Cerebellar nuclear complex (tissue), 1 donor: ENCODE data around the gene ZNF253.
"Not testable (repeated sequence)": the region's sequence is repeated elsewhere in the genome, so short reads cannot be mapped to it uniquely, and the experiment has no call there.

ENCODE experiments used
- DNase-seq, 2 experiments: peaks; one replicate each; lab custom pipeline; 2025; lab: John Stamatoyannopoulos, UW

Gene ZNF253

DNA sequence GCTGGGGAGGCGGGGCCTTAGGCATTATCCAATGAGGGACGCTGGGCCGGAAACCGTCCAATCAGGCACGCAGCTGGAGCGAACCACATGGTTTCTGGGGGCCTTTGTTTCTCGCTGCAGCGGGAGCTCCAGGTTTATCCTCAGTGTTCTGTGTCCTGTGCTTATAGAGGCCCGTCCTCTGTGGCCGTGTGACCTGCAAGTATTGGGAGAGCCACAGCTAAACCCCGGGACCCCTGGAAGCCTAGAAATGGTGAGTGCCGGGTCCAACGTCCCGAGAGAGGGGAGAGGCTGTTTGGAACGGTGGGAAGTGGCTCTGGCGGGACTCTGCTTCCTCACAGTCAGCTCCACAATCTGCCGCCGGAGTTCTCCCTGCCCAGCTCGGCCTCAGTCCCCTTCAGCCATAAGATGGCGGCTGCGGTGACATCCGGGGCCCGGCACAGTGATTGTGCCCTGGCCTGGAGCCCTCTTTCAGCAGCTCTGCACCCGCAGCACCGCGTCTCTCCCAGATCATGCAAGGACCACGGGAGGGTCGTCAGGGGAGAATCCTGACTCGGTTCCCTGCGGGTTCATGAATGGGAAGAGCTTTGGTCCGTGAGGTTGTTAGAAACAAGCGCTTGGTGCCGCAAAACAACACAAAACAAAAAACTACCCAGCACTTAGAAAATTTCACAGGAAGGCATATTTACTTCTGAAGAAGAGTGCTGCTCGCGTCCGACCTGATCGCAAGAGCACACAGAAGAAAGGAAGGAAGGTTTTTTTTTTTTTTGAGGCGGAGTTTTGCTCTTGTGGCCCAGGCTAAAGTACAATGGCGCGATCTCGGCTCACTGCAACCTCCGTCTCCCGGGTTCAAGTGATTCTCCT, at the start of gene ZNF253:
Gene ZNF253, plus strand, starts transcription at position 133 of the 861 bp plus-strand sequence. Its CDS starts 115 bp downstream, at position 248.
- DNase-seq = peak; percentile 77 to 95

DNA sequence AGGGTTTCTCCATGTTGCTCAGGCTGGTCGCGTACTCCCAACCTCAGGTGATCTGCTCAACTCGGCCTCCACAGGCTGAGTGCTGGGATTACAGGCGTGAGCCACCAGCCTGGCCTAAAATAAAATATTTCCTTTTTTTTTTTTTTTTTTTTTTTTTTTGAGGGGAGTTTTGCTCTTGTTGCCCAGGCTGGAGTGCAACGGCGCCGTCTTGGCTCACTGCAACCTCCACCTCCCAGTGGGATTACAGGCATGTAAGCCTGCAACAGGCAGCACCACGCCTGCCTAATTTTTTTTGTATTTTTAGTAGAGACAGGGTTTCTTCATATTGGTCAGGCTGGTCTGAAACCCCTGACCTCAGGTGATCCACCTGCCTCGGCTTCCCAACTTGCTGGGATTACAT, 49.0 kb upstream of the ZNF253 start:
- no peak for DNase-seq

DNA sequence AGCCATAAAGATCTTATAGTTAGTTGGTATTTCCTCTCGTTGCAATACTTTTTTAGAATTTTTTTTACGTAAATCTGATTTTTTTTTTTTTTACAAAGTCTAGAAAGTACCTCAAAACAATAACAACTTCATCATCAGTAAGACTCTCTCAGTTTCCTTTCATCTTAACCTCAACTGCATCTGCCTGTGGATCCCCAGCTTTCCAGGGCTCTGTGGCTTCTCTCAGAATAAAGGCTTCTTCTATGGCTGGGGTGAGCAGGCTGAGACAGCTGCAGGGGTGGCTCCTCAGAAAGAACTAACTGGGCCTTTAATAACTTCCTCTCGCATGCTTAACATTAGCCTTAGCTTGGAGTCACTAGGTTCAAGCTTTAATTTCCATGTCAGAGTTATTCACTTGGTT, 48.3 kb upstream of the ZNF253 start:
- DNase-seq = no peak

DNA sequence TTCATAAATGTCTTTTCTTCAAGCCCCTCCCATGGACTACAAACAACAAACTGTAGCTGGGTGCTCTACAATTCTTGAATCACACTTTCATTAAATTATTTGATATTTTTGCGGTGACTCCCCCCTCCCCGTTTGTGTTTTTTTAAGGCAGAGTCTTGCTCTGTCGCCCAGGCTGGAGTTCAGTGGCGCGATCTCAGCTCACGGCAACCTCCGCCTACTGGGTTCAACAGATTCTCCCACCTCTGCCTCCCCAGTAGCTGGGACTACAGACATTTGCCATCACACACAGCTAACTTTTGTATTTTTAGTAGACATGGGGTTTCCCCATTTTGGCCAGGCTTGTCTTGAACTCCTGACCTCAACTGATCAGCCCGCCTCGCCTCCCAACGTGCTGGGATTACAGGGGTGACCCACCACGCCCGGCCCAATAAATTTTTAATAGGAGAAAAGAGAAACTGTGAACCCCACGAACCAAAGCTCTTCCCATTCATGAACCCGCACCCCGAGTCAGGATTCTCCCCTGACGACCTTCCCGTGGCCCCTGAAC, 44.8 kb upstream of the ZNF253 start:
- DNase-seq = no peak

DNA sequence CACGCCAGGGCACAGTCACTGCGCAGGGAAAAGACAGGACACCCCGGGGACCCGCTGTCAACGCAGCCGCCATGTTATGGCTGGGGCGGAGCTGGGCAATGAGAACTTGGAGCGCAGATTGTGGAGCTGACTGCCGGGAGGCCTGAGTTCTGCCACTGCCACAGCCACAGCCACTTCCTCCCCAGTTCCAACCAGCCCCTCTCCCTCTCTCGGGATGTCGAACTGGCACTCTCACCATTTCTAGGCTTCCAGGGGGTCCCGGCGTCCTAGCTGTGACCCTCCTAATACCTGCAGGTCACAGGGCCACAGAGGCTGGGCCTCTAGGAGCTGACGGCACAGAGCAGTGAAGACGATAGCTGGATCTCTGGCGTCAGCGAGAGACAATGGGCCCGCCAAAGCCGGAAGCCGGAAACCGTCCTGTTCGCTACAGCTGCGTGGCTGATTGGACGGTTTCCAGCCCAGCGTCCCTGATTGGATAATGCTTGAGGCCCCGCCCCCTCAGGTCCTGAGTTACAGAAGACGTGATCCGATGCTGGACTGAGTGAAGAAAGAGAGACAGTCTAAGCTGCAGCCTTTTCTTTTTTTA, 44.2 kb upstream of the ZNF253 start, which contains the start of gene ZNF506:
Gene ZNF506, minus strand, starts transcription at position 385 of the 586 bp plus-strand sequence. Its CDS starts 147 bp downstream, at position 238.
- DNase-seq = peak; percentile 63 to 70

DNA sequence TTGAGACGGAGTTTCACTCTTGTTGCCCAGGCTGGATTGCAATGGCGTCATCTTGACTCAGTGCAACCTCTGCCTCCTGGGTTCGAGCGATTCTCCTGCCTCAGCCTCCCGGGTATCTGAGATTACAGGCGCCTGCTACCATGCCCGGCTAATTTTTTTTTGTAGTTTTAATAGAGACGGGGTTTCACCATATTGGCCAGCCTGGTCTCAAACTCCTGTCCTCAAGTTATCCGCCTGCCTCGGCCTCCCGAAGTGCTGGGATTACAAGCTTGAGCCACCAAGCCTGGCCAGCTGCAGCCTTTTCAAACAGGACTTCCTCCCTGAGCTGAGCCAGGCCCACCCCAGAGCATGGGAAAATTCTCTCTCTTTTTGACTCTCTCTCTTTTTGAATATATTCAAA, 43.7 kb upstream of the ZNF253 start:
- not testable (repeated sequence) for DNase-seq

DNA sequence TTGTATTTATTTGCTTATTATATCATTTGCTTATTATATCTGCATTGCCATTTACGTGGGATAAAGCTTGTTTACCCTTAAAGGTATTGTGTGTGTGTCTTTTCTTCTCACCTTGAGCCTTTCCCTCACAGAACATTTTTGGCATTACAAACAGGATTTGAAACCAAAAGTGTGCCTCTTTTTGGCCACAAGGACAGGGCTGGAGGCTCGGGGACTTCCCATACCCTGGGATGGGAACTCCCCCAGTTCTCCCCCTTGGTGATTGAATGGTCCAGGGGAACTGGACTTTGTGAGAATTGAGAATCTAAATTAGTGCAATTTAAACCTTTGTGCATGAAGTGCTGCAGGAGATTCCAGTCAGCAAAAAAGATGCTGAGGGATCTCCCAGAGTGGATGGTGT, 41.8 kb upstream of the ZNF253 start:
- DNase-seq = no peak

DNA sequence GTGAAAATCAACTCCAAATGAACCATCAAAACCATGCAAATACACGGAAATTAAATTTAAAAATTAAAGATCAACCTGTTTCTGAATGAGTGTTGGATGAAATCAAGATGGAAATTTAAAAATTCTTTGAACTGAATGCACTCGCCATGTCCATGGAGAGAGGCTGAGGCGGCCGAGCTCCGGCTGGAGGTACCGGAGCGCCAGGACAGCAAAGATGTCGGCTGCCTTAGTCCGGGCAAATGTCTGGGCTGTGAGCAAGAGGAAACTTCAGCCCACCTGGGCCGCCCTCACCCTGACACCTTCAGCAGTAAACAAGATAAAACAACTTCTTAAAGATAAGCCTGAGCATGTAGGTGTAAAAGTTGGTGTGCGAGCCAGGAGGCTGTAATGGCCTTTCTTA, 38.8 kb upstream of the ZNF253 start:
- no peak for DNase-seq

DNA sequence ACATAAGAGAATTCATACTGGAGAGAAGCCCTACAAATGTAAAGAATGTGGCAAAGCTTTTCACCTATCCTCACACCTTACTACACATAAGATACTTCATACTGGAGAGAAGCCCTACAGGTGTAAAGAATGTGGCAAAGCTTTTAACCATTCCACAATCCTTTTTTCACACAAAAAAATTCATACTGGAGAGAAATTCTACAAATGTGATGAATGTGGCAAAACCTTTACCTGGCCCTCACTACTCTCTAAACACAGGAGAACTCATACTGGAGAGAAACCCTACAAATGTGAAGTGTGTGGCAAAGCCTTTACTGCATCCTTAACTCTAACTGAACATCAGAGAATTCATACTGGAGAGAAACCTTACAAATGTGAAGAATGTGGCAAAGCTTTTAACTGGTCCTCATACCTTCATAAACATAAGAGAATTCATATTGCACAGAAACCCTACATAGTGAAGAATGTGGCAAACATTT, 30.1 kb upstream of the ZNF253 start:
- DNase-seq = no peak

DNA sequence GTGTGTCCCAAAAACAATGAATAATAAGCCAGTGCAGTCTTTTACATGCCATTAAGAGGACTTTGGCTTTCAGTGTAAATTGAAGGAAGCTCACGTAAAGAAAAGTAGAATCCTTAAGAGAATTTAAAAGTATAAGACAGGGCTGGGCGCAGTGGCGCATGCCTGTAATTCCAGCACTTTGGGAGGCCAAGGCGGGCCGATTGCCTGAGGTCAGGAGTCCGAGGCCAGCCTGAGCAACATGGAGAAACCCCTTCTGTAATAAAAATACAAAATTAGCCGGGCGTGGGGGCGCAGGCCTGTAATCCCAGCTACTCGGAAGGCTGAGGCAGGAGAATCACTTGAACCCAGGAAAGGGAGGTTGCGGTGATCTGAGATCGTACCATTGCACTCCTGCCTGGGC, 17.9 kb upstream of the ZNF253 start:
- no peak for DNase-seq

DNA sequence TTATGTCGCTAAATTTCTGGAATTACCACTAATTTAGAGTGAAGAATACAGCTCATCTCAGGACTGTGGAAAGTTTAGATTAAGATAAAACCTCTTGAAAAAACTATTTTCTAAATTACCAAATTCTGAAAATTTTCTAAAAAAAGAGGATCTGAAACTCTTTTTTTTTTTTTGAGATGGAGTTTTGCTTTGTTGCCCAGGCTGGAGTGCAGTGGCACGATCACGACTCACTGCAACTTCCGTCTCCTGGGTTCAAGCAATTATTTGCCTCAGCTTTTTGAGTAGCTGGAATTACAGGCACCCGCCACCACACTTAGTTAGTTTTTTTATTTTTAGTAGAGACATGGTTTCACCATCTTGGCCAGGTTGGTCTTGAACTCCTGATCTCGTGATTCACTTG, 16.6 kb upstream of the ZNF253 start:
- no peak for DNase-seq

DNA sequence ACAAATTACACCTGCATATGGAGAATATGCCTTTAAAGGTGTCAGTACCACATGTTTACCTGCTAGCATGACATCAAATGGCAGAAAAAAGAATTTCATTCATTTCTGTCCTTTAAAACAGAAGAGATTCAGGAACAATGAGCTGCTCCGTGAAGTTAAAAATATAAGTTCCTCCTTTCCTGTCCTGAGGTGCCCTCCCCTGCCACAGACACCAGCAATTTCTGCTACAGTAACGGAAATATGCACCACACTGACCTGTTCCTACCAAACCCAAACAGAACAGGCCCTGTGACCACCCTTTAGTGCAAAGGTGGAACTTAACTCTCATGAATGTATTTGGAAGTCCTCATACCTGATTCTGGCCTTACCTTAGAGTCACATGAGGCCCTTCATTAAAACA, 13.9 kb upstream of the ZNF253 start:
- DNase-seq = not testable (repeated sequence)

DNA sequence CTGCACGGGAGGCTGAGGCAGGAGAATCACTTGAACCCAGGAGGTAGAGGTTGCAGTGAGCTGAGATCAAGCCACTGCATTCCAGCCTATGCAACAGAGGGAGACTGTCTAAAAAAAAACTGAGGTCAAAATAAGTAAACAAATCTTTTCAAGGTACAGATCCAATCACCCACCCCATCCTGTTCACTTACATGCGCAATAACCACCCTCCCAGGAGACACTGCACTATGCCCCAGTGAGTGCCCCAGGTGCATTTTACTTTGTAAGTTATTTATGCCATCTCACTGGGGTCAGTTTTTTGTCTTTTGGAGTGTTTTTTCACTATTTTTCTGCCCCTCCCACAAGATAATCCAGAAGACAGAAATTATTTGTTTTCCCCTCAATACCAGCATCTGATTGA, 6.9 kb upstream of the ZNF253 start:
- no peak for DNase-seq

DNA sequence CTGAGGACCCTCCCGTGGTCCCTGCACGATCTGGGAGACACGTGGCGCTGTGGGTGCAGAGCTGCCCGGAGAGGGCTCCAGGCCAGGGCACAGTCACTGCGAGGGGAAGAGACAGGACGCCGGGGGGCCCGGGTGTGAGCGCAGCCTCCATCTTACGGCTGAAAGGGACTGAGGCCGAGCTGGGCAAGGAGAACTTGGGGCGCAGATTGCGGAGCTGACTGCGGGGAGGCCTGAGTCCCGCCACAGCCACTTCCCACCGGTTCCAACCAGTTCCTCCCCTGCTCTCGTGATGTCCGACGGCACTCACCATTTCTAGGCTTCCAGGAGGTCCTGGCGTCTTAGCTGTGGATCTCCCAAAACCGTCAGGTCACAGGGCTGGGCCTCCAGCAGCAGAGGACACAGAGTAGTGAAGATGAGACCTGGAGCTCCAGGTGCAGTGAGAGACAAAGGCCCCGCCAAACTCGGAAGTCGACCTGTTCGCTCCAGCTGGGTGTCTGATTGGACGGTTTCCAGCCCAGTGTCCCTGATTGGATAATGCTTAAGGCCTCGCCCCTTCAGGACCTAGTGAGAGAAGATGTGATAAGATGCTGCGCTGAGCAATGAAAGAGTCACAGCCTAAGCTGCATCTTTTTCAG, 4.8 kb upstream of the ZNF253 start:
- no peak for DNase-seq

DNA sequence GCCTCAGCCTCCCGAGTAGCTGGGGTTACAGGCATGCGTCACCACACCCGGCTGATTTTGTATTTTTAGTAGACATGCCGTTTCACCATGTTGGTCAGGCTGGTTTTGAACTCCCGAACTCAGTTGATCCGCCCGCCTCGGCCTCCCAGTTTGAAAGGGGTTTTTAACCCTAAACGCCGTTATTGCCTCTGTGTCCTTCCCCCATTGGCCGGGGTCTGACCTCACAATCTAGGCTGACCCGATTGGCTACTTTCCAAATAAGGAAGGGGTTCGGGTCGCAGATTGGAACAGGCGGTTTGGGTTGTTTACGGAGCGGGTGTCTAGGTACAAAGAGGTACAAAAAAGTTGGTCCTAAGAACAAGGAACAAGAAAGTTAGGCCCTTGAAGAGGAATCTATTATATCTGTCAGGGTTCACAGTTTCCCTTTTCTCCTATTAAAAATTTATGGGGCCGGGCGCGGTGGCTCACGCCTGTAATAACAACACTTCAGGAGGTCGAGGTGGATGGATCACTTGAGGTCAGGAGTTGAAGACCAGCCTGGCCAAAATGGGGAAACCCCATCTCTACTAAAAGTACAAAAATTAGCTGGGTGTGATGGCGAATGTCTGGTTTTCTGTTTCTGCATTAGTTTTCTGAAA, 1.0 kb downstream of the ZNF253 start:
- no peak for DNase-seq

DNA sequence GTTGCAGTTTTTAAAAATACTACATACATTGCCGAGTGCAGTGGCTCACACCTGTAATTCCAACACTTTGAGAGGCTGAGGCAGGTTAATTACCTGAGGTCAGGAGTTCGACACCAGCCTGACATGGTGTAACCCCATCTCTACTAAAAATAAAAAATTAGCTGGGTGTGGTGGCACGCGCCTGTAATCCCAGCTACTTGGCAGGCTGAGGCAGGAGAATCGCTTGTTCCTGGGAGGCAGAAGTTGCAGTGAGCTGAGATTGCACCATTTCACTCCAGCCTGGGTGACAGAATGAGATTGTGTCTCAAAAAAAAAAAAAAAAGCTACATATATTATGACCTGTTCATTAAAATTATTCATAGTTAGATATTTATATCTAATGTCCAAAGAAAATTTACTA, 4.4 kb downstream of the ZNF253 start:
- not testable (repeated sequence) for DNase-seq

DNA sequence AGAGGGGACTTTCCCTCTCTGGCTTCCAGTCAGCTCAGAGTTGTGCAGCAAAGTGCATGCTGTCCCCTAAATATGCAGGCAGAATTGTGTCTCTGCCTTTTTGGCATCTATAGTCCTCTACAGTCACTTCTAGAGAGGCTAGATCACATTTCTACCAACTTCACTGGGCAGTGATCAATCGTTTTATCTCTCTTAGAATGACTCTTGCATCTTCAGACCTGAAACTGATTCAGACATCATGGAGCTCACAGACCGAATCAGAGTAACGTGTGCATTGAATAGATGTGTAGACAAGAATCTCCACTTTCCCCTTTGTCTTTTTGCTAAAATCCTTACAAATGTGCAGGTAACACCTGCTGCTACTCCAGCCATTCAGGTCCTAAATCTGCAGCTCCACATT, 6.2 kb downstream of the ZNF253 start:
- DNase-seq = no peak

DNA sequence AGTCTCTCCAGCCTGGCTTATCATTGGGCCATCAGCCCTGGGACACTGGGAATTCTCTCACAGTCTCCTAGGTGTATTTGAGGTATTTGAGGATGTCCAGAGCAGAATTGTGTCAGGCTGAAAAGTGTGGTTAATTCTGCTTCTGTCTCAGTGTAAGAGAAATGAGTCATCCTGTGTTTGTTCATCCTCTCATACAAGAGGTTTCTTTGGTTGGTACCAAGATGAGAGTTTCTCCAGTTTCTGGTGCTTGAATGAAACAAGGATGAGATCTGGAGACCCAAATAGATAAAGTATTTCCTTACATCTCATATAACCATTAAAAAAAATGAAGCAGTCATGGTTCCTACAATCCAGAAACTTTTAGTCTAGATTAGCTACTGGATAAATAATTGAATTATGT, 7.7 kb downstream of the ZNF253 start:
- no peak for DNase-seq

DNA sequence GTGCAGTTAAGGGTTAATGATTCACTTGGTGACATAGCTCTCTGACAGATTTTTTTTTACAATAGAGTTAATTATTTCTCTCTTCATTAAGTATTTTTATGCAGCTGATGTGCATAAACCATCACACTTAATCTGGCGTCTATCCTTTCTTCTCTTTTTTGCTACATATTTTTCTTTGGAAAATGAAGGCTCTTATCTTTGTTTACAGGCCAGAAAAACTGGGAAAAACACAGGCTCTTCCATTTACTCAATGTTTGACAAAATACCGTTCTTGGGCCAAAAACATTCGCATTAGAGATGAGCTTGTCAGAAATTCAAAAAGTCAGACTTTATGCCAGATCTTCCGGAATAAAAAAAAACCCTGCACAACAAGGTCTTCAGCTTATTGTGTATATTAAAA, 12.0 kb downstream of the ZNF253 start:
- DNase-seq = no peak

DNA sequence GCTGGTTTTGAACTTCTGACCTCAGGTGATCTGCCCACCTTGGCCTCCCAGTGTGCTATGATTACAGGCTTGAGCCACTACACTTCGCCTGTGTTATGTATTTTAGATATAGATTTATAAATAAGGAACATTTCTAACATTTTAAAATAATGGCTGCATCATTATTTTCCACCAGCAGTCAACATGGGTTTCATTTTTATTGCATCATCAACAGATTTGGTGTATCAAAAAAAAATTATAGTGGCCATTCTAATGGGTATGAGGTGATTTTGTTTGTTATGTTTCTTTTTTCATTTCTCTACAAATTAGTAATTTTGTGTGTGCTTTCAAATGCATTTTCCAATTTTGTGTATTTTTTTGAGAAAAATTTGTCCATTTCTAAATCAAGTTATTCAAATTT, 18.9 kb downstream of the ZNF253 start:
- no peak for DNase-seq

DNA sequence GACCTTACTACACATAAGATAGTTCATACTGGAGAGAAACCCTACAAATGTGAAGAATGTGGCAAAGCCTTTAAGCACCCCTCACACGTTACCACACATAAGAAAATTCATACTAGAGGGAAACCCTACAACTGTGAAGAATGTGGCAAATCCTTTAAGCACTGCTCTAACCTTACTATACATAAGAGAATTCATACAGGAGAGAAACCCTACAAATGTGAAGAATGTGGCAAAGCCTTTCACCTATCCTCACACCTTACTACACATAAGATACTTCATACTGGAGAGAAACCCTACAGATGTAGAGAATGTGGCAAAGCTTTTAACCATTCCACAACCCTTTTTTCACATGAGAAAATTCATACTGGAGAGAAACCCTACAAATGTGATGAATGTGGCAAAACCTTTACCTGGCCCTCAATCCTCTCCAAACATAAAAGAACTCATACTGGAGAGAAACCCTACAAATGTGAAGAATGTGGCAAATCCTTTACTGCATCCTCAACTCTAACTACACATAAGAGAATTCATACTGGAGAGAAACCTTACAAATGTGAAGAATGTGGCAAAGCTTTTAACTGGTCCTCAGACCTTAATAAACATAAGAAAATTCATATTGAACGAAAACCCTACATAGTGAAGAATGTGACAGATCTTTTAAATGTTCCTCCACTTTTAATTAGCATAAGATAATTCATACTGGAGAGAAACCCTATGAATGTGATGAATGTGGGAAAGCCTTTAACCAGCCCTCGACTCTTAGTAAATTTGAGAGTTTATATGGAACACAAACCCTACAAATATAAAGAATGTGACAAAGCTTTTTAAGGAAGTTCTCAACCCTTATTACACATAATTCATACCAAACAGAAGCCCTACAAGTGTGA, 26.6 kb downstream of the ZNF253 start:
- not testable (repeated sequence) for DNase-seq
